Thyroid gland (tissue), 4 donors: Measurements from ENCODE around the gene FAM47A.

Experiments used
- CTCF ChIP-seq, 6 experiments: fragments of 200-600 bp in 3 of 6; fragments of 450-650 bp in 3 of 6; sonication (generic) in 3 of 6; IDR thresholded peaks; one replicate each; pipeline ENCODE4 v1.5.1; 2016 to 2019; ENCODE audit warnings: antibody characterized with exemption in 6 of 6, mild to moderate bottlenecking in 2 of 6, inconsistent platforms in 1 of 6, moderate library complexity in 1 of 6
- POLR2A ChIP-seq, 2 donors: fragments of 450-650 bp; IDR thresholded peaks; one replicate each; pipeline ENCODE4 v1.6.1; 2017; ENCODE audit warnings: antibody characterized with exemption in 2 of 2, mild to moderate bottlenecking in 2 of 2, moderate library complexity in 1 of 2

DNA sequence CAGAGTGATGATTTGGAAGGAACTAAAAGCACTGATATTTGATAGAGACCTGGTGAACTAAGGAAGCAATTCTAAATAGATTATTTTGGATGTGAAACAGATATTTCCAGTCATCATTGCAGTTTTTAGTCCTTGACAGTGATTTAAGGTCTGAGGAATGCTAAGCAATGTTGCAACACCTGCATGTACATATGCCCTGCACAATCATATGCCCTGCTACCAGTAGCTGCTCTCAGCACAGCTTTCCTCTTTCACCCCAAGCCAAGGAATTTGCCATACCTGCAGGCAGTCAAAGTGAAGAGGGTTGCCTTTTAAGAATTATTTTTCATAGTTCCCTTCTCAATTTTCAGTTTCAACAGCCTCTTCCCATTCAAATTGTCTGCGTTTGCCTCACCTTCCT lies 8.7 kb upstream of the FAM47A start:
- no peak for TF ChIP-seq CTCF (IDR thresholded peaks at IDR 0.05)
- no peak for TF ChIP-seq POLR2A (IDR thresholded peaks at IDR 0.05)
